T follicular helper cell (primary cell): ENCODE measurements around the gene HTR7.

ENCODE experiments used
- DNase-seq: peaks from one replicate; pipeline ENCODE4 v3.0.0-alpha.2; 2020; ENCODE audit warnings: low read depth

HTR7 gene

DNA sequence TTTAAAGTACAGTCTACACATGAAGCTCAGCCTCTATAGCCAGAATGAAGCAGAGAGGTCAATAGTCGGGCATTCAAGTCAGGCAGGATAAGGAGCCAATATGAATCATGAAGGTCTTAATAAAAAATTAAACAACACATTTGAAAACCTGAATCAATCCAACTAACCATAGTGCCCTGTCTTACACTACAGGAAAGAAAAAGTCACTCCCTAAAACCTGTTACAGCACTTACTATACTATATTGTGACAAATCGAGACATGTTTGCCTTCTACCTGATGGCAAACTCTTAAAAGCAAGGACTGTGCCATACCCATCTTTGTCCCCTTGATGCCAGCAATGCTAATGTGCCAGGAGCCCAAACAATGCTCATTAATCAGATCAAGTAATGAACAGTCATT is 117.6 kb downstream of the HTR7 start:
- no peak for DNase-seq

- DNase-seq, result no peak
Observed at GRCh38 chr10:90738885-90739284, 119.0 kb downstream of the HTR7 start.

DNA sequence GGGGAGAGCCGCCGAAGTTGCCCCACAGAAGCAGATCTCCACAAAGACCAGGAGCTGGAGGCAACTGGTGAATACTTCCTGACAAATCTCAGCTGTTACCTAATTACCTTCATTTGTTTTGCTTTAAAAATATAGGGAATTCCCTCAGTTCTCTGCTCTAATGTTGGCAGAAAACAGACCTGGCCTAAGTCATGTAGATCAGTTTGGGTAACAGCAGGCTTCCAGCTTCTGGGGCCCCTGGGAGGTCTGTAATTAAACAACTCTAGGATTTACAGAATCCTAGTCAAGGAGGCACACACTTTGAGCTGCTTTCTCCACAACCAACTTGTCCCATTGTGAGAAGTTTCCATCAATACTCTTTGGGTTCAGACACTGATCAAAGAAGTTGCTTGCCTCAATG is 123.4 kb downstream of the HTR7 start:
- DNase-seq, result no peak

DNA sequence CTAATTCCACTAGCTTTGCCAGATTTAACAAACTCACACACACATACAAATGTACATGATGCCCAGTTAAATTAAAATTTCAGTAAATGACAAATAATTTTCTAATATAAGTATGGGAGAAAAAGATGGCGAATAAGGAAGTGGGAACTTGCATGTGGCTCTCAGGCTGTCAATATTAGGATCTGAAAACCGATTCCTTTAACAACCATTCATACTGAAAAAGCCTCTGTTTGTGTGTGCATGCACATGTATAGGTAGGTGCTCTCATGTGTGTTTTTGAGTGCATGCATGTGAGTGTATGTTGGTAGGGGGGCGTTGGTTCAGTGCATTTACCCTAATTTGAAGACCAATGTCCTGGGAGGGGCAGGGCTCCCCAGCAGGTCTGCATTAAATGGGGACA is 125.3 kb downstream of the HTR7 start:
- DNase-seq, result no peak

GRCh38 chr10:90723416-90724068 is 134.3 kb downstream of the HTR7 start:
- DNase-seq, result no peak

DNA sequence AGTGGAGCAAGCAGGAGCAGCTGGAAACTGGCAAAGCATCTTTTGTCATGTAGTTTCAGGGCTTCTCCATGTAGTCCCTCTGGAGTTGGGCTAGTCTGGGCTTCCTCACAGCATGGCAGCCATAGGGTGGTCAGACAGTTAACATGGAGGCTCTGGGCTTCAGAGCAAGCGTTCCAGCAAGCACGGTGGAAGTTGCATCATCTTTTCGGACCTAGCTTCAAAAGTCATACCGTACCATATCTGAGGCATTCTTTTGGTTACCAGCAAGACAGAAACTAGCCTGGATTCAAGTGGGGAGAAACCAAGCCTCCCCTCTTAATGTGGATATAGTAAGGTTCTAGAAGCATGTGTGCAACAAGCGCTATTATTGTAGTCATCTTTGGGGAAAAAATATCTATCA is 135.0 kb downstream of the HTR7 start:
- no peak for DNase-seq

DNA sequence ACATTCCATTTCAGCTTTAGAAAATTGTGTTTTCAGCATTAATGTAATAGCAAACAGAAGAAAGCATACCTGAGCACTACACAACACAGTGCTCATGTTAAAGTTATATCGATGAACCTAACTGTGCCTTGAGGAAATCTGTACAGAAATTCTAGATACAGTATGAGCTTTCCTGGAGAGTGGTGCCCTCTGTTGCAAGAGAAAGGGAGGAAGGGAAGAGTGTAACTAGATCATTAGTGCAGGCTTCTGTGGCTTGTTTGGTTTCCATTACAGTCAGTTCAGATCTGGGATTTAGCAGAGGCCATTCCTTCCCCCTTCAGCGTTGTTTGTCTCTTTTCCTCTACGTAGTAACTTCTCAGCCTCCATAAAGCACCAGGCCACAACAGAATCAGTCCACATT is 139.7 kb downstream of the HTR7 start:
- no peak for DNase-seq

DNA sequence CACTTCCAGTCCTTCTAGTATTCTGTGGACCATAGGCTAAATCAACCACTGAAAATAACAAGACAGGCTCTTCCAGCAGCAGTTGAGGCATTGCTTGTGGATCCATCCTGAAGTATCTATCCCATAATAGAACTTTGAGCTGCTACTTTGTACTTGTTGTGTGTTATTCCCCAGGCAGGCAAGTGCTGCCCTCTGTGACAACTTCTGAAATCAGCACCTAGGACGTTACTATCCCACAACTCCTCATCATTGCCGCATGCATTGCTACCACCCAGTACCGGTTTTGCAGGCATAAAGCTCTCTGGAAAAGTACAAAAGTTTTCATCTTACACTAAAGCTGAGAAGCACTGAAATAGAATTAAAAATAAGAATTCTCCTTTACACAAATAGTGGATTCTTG is 145.3 kb downstream of the HTR7 start:
- no peak for DNase-seq

- DNase-seq, result no peak
Observed at GRCh38 chr10:90709727-90710126, 148.1 kb downstream of the HTR7 start.

- no peak for DNase-seq
Observed at GRCh38 chr10:90707657-90708056, 150.2 kb downstream of the HTR7 start.

GRCh38 chr10:90701428-90701827 is 156.4 kb downstream of the HTR7 start:
- DNase-seq, result no peak

DNA sequence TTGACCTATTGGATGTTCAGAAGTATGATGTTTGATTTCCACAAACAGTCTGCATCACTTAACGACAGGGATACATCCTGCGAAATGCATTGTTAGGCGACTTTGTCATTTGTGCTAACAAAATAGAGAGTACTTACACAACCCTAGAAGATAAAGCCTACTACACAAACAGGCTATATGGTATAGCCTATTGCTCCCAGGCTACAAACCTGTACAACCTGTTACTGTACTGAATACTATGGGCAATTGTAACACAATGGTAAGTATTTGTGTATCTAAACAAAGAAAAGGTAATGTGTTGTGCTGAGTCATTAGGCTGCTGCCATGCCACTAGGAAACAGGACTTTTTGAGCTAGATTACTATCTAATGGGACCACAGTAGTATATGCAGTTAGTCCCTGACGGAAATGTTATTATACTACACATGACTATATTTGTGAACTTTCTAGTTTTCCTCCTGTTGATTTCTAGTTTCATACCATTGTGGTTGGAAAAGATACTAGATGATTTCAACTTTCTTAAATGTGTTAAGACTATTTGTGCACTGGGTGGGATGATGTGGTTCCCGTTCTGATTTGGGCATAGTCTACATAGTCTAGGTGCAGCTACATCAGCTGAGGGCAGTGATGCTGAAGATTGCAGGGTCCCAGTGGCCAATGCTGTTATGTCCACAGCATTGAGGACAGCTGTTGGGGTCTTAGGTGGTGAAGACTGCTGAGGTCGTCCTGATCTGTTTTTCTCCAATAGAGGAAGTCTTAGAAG is 161.7 kb downstream of the HTR7 start:
- no peak for DNase-seq
